ENCODE measurements around the gene TBXAS1.

DNA sequence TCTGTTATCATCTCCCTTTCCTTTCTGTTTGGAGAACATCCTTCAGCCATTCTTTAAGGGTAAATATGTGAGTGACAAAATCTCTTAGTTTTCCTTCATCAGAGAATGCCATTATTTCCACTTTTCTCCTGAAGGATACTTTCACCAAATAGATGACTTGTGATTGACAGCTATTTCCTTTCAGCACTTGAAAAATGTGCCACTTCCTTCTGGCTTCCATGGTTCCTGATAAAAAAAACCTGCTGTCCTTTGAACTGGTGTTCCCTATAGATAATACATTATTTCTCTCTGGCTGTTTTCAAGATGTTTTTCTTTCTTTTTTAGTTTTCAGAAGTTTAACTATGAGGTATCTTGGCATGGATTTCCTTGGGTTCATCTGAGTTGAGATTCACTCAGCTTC, 79.7 kb downstream of the TBXAS1 start:
- TF ChIP-seq, protein P1, sequence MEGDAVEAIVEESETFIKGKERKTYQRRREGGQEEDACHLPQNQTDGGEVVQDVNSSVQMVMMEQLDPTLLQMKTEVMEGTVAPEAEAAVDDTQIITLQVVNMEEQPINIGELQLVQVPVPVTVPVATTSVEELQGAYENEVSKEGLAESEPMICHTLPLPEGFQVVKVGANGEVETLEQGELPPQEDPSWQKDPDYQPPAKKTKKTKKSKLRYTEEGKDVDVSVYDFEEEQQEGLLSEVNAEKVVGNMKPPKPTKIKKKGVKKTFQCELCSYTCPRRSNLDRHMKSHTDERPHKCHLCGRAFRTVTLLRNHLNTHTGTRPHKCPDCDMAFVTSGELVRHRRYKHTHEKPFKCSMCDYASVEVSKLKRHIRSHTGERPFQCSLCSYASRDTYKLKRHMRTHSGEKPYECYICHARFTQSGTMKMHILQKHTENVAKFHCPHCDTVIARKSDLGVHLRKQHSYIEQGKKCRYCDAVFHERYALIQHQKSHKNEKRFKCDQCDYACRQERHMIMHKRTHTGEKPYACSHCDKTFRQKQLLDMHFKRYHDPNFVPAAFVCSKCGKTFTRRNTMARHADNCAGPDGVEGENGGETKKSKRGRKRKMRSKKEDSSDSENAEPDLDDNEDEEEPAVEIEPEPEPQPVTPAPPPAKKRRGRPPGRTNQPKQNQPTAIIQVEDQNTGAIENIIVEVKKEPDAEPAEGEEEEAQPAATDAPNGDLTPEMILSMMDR (IDR thresholded peaks at IDR 0.05; ENCODE audit: poor library complexity, severe bottlenecking) = no peak
- TF ChIP-seq RAD21 (conservative IDR thresholded peaks at IDR 0.05) = no peak
- no peak for TF ChIP-seq POLR2AphosphoS5 (IDR thresholded peaks at IDR 0.05)
- TF ChIP-seq SMC3 (conservative IDR thresholded peaks at IDR 0.05; ENCODE audit: poor library complexity) = no peak

Measured in neural cell (in vitro differentiated cells).